MCF 10A (cell line): ENCODE measurements around the gene KAZN. TPM values are rescaled to one million over a fixed set of nuclear protein-coding genes. Genes with fewer than 3 reads are reported as not detected.

Source experiments
- BruUV-seq: library from RNA; stranded (reverse); fragments of 400-500 nt; replicated peaks from 2 replicates; lab custom pipeline; 2021; lab: Mats Ljungman, UMichigan
- CTCF ChIA-PET: fragments of 300-600 bp; sonication (Branson Sonifier 250); formaldehyde crosslinking; extraction: SDS; loops from one replicate; lab custom pipeline; 2021; ENCODE audit warnings: antibody characterized with exemption, inconsistent platforms; lab: Yijun Ruan, JAX
- POLR2A ChIA-PET: fragments of 300-600, 350-650 bp; sonication (Branson Sonifier 250); formaldehyde crosslinking; extraction: SDS; loops from one replicate; lab custom pipeline; 2020; ENCODE audit warnings: antibody characterized with exemption, inconsistent platforms; lab: Yijun Ruan, JAX
- DNase-seq: peaks from one replicate; pipeline ENCODE4 v3.0.0-alpha.2; 2018; ENCODE audit not compliant: unreplicated experiment
- H3K27ac Mint-ChIP-seq: one replicate; pipeline ENCODE4 v1.8.0; 2022; ENCODE audit warnings: mild to moderate bottlenecking, low read depth, mixed read lengths; ENCODE audit not compliant: unreplicated experiment
- H3K27me3 Mint-ChIP-seq: one replicate; pipeline ENCODE4 v1.8.0; 2022; ENCODE audit warnings: mixed read lengths; ENCODE audit not compliant: insufficient read depth, unreplicated experiment
- H3K36me3 Mint-ChIP-seq: one replicate; pipeline ENCODE4 v1.8.0; 2022; ENCODE audit warnings: mild to moderate bottlenecking, moderate library complexity, mixed read lengths; ENCODE audit not compliant: insufficient read depth, unreplicated experiment
- H3K4me1 Mint-ChIP-seq: one replicate; pipeline ENCODE4 v1.8.0; 2022; ENCODE audit warnings: mixed read lengths; ENCODE audit not compliant: insufficient read depth, unreplicated experiment
- H3K4me3 Mint-ChIP-seq: one replicate; pipeline ENCODE4 v1.8.0; 2022; ENCODE audit warnings: mild to moderate bottlenecking, moderate library complexity, mixed read lengths; ENCODE audit not compliant: unreplicated experiment
- H3K9me3 Mint-ChIP-seq: one replicate; pipeline ENCODE4 v1.8.0; 2022; ENCODE audit warnings: mixed read lengths; ENCODE audit not compliant: unreplicated experiment
- CTCF ChIP-seq: fragments of 200-600 bp; IDR thresholded peaks from one replicate; pipeline ENCODE4 v1.8.0; 2022; ENCODE audit warnings: antibody characterized with exemption, mild to moderate bottlenecking; ENCODE audit not compliant: unreplicated experiment
- intact Hi-C: fragments of 100-400 bp; cut with micrococcal nuclease; formaldehyde crosslinking; loops from 2 replicates; pipeline ENCODE4 v1.14.1; 2022
- total RNA-seq: library from RNA; stranded (reverse); gene quantifications from 2 replicates; pipeline ENCODE4 v1.2.3, GENCODE V29; 2022

The KAZN gene
- total RNA-seq, 1 experiment from 2014 or later = 3.3 TPM

- POLR2A ChIA-PET = no interaction called here
- Mint-ChIP-seq H3K4me1 (no peaks in the 10 kb centered on the region), H3K36me3 (no peaks in the 10 kb centered on the region), H3K4me3 (no peak overlapping the region), H3K9me3 (no peaks in the 10 kb centered on the region), H3K27ac (no peak overlapping the region), H3K27me3 (no peaks in the 10 kb centered on the region)
- no peak for DNase-seq
- intact Hi-C loops = no loop called here
- BruUV-seq = no TSS peak
- CTCF ChIA-PET = no interaction called here
- no peak for TF ChIP-seq CTCF
These were observed 216.8 kb downstream of the KAZN start for GRCh38 chr1:14815175-14815877.

- no TSS peak for BruUV-seq
- ChIA-PET POLR2A (interaction anchor here (0.6 kb wide), 1 partner anchor 65 kb away, joined by 3 read pairs; no protein-coding TSS in a partner anchor), CTCF (interaction anchor here (0.6 kb wide), 1 partner anchor 76 kb away, joined by 4 read pairs; no protein-coding TSS in a partner anchor)
- intact Hi-C loops = no loop called here
- no peak overlapping the region for H3K4me3 Mint-ChIP-seq
- H3K9me3 Mint-ChIP-seq = no peaks in the 10 kb centered on the region
- no peaks in the 10 kb centered on the region for H3K36me3 Mint-ChIP-seq
- no peak overlapping the region for H3K27ac Mint-ChIP-seq
- H3K27me3 Mint-ChIP-seq = no peaks in the 10 kb centered on the region
- no peak for DNase-seq
- no peak for TF ChIP-seq CTCF
- H3K4me1 Mint-ChIP-seq = peaks cover 5% of the 10 kb centered on the region
These were observed 219.0 kb downstream of the KAZN start for GRCh38 chr1:14817223-14818170.

GRCh38 chr1:14820295-14821085 lies 222.0 kb downstream of the KAZN start:
- intact Hi-C loops = no loop called here
- no peaks in the 10 kb centered on the region for H3K9me3 Mint-ChIP-seq
- BruUV-seq = no TSS peak
- H3K27ac Mint-ChIP-seq = no peak overlapping the region
- no peaks in the 10 kb centered on the region for H3K27me3 Mint-ChIP-seq
- no peak overlapping the region for H3K4me3 Mint-ChIP-seq
- H3K36me3 Mint-ChIP-seq = no peaks in the 10 kb centered on the region
- POLR2A ChIA-PET = no interaction called here
- peaks cover 6% of the 10 kb centered on the region for H3K4me1 Mint-ChIP-seq
- no peak for TF ChIP-seq CTCF
- CTCF ChIA-PET = interaction anchor here (1.1 kb wide), 1 partner anchor 8 kb away, joined by 3 read pairs; no protein-coding TSS in a partner anchor
- no peak for DNase-seq
